ENCODE results near the gene VSTM2B. TPM values are rescaled to one million over a fixed set of nuclear protein-coding genes. Genes with fewer than 3 reads are reported as not detected.

Gene VSTM2B
- total RNA-seq, 4 donors from 2014 or later: not detected

- WGBS, 2 donors (ENCODE audit: low coverage in 1 of 2): 63 to 68% methylated on average over 10 to 16 of the region's 16 CpGs
These were observed 36.8 kb downstream of the VSTM2B start for GRCh38 chr19:29562299-29563297.

GRCh38 chr19:29563486-29564101 lies 37.8 kb downstream of the VSTM2B start:
- DNase-seq: no peak
- in situ Hi-C loops (cut with MboI; ENCODE audit: low pct_ligation_motif_present in 1 of 4, low pct_unique_long_range_greater_than_20kb in 1 of 4, low sequenced_read_pairs in 3 of 4): no loop called here
- no peaks in the 10 kb centered on the region for H3K9me3 ChIP-seq
- TF ChIP-seq EP300 (IDR thresholded peaks at IDR 0.05; ENCODE audit: low read depth): no peak
- no peak overlapping the region for H3K4me3 ChIP-seq
- H3K36me3 ChIP-seq: no peaks in the 10 kb centered on the region
- WGBS, 2 donors (ENCODE audit: low coverage in 1 of 2): 72% methylated on average over 11 of the region's 11 CpGs; no CpG with 5 or more reads in 1 of the 2 donors
- intact Hi-C loops (cut with DNase I; ENCODE audit: low total_unique reads): no loop called here
- H3K4me1 ChIP-seq: no peaks in the 10 kb centered on the region
- H3K27me3 ChIP-seq: peaks cover 4% of the 10 kb centered on the region
- no peak overlapping the region for H3K27ac ChIP-seq

More at GRCh38 chr19:29562299-29563297, 36.8 kb downstream of the VSTM2B start:
- intact Hi-C loops (cut with DNase I; ENCODE audit: low total_unique reads): no loop called here
- DNase-seq: no peak
- H3K27ac ChIP-seq: no peak overlapping the region
- H3K9me3 ChIP-seq: no peaks in the 10 kb centered on the region
- H3K4me1 ChIP-seq: no peaks in the 10 kb centered on the region
- H3K36me3 ChIP-seq: no peaks in the 10 kb centered on the region
- H3K4me3 ChIP-seq: no peak overlapping the region
- in situ Hi-C loops (cut with MboI; ENCODE audit: low pct_ligation_motif_present in 1 of 4, low pct_unique_long_range_greater_than_20kb in 1 of 4, low sequenced_read_pairs in 3 of 4): no loop called here
- peaks cover 4% of the 10 kb centered on the region for H3K27me3 ChIP-seq
- TF ChIP-seq POLR2A (IDR thresholded peaks at IDR 0.05) (no peak), POLR2AphosphoS5 (IDR thresholded peaks at IDR 0.05) (no peak), EP300 (IDR thresholded peaks at IDR 0.05; ENCODE audit: low read depth) (no peak), CTCF (IDR thresholded peaks at IDR 0.05) (no peak)

GRCh38 chr19:29564574-29565005 lies 38.8 kb downstream of the VSTM2B start:
- Histone ChIP-seq H3K27ac (no peak overlapping the region), H3K9me3 (no peaks in the 10 kb centered on the region), H3K36me3 (no peaks in the 10 kb centered on the region), H3K4me1 (no peaks in the 10 kb centered on the region), H3K27me3 (peaks cover 4% of the 10 kb centered on the region), H3K4me3 (no peak overlapping the region)
- no peak for DNase-seq
- in situ Hi-C loops (cut with MboI; ENCODE audit: low pct_ligation_motif_present in 1 of 4, low pct_unique_long_range_greater_than_20kb in 1 of 4, low sequenced_read_pairs in 3 of 4) (no loop called here), intact Hi-C loops (cut with DNase I; ENCODE audit: low total_unique reads) (no loop called here)
- 45 to 70% methylated on average over 2 to 11 of the region's 11 CpGs for WGBS, 2 donors (ENCODE audit: low coverage in 1 of 2)
- no peak for TF ChIP-seq EP300 (IDR thresholded peaks at IDR 0.05; ENCODE audit: low read depth)
- TF ChIP-seq POLR2AphosphoS5 (IDR thresholded peaks at IDR 0.05): no peak
- TF ChIP-seq CTCF (IDR thresholded peaks at IDR 0.05): no peak
- TF ChIP-seq POLR2A (IDR thresholded peaks at IDR 0.05): no peak

GRCh38 chr19:29565171-29565570 lies 39.4 kb downstream of the VSTM2B start:
- WGBS, 2 donors (ENCODE audit: low coverage in 1 of 2): 77% methylated on average over 19 of the region's 19 CpGs; no CpG with 5 or more reads in 1 of the 2 donors
- H3K27me3 ChIP-seq: peaks cover 4% of the 10 kb centered on the region
- H3K36me3 ChIP-seq: no peaks in the 10 kb centered on the region
- no peak overlapping the region for H3K27ac ChIP-seq
- intact Hi-C loops (cut with DNase I; ENCODE audit: low total_unique reads) (no loop called here), in situ Hi-C loops (cut with MboI; ENCODE audit: low pct_ligation_motif_present in 1 of 4, low pct_unique_long_range_greater_than_20kb in 1 of 4, low sequenced_read_pairs in 3 of 4) (no loop called here)
- TF ChIP-seq POLR2A (IDR thresholded peaks at IDR 0.05): no peak
- TF ChIP-seq POLR2AphosphoS5 (IDR thresholded peaks at IDR 0.05): no peak
- no peak for TF ChIP-seq EP300 (IDR thresholded peaks at IDR 0.05; ENCODE audit: low read depth)
- no peak for TF ChIP-seq CTCF (IDR thresholded peaks at IDR 0.05)
- H3K4me1 ChIP-seq: no peaks in the 10 kb centered on the region
- no peak for DNase-seq
- H3K9me3 ChIP-seq: no peaks in the 10 kb centered on the region
- no peak overlapping the region for H3K4me3 ChIP-seq
